Ascending aorta (tissue), 2 donors: Measurements from ENCODE around the gene KIRREL3. TPM values are rescaled to one million over a fixed set of nuclear protein-coding genes. Genes with fewer than 3 reads are reported as not detected.

Experiments used
- DNase-seq, 2 donors: peaks; one replicate each; pipeline ENCODE4 v3.0.0-alpha.2; 2019; ENCODE audit warnings: low spot score in 2 of 2
- H3K27ac ChIP-seq, 2 donors: fragments of 200-600 bp; sonication (generic); one replicate each; pipeline ENCODE4 v1.5.1; 2016 to 2017; ENCODE audit warnings: mild to moderate bottlenecking in 1 of 2
- H3K27me3 ChIP-seq: fragments of 200-600 bp; sonication (generic); one replicate; pipeline ENCODE4 v1.5.1; 2017
- H3K36me3 ChIP-seq, 2 donors: fragments of 200-600 bp; sonication (generic); one replicate each; pipeline ENCODE4 v1.5.1; 2016
- H3K4me1 ChIP-seq, 2 donors: fragments of 200-600 bp; sonication (generic); one replicate each; pipeline ENCODE4 v1.5.1; 2016 to 2017; ENCODE audit warnings: mild to moderate bottlenecking in 1 of 2
- H3K4me3 ChIP-seq, 2 donors: fragments of 200-600 bp; sonication (generic); one replicate each; pipeline ENCODE4 v1.5.1; 2016 to 2017; ENCODE audit warnings: mild to moderate bottlenecking in 1 of 2
- H3K9me3 ChIP-seq, 2 donors: fragments of 200-600 bp; sonication (generic); one replicate each; pipeline ENCODE4 v1.5.1; 2016
- CTCF ChIP-seq, 3 experiments: fragments of 200-600 bp in 2 of 3; fragments of 450-650 bp in 1 of 3; sonication (generic) in 2 of 3; IDR thresholded peaks; one replicate each; pipeline ENCODE4 v1.5.1; 2016 to 2019; ENCODE audit warnings: antibody characterized with exemption in 3 of 3, mild to moderate bottlenecking in 1 of 3, moderate library complexity in 1 of 3
- intact Hi-C: fragments of 100-400 bp; cut with DNase I; formaldehyde crosslinking; loops from one replicate; pipeline ENCODE4 v1.15.1; 2023
- total RNA-seq: library from RNA; depleted of rRNA; stranded (reverse); fragments of >200 nt; gene quantifications from one replicate; pipeline ENCODE4 v1.1.0, GENCODE V29; 2016

KIRREL3 gene
- total RNA-seq, 1 donor from 2014 or later = not detected

GRCh38 chr11:126716456-126717083, 284.0 kb downstream of the KIRREL3 start:
- peak in 1 of 3 experiments; percentile 30 for TF ChIP-seq CTCF (IDR thresholded peaks at IDR 0.05)
- no peak for DNase-seq
- intact Hi-C loops = no loop called here

GRCh38 chr11:126713806-126714205, 286.8 kb downstream of the KIRREL3 start:
- intact Hi-C loops = no loop called here
- H3K9me3 ChIP-seq = no peaks in the 10 kb centered on the region

More at GRCh38 chr11:126716456-126717083, 284.0 kb downstream of the KIRREL3 start:
- H3K9me3 ChIP-seq = no peaks in the 10 kb centered on the region
- H3K36me3 ChIP-seq = no peaks in the 10 kb centered on the region
- H3K4me3 ChIP-seq = no peak overlapping the region
- H3K27me3 ChIP-seq = no peaks in the 10 kb centered on the region
- no peak overlapping the region for H3K27ac ChIP-seq
- no peaks in the 10 kb centered on the region for H3K4me1 ChIP-seq

GRCh38 chr11:126711977-126712625, 288.5 kb downstream of the KIRREL3 start:
- Histone ChIP-seq H3K36me3 (no peaks in the 10 kb centered on the region), H3K9me3 (no peaks in the 10 kb centered on the region), H3K27me3 (no peaks in the 10 kb centered on the region), H3K4me1 (no peaks in the 10 kb centered on the region), H3K4me3 (no peak overlapping the region), H3K27ac (no peak overlapping the region)
- TF ChIP-seq CTCF (IDR thresholded peaks at IDR 0.05) = no peak
- intact Hi-C loops = no loop called here
- no peak for DNase-seq

More at GRCh38 chr11:126713806-126714205, 286.8 kb downstream of the KIRREL3 start:
- Histone ChIP-seq H3K27ac (no peak overlapping the region), H3K4me3 (no peak overlapping the region), H3K36me3 (no peaks in the 10 kb centered on the region), H3K4me1 (no peaks in the 10 kb centered on the region), H3K27me3 (no peaks in the 10 kb centered on the region)
- TF ChIP-seq CTCF (IDR thresholded peaks at IDR 0.05) = no peak
- DNase-seq = no peak

GRCh38 chr11:126710804-126711399, 289.7 kb downstream of the KIRREL3 start:
- DNase-seq = no peak
- intact Hi-C loops = no loop called here
- Histone ChIP-seq H3K27ac (no peak overlapping the region), H3K4me1 (no peaks in the 10 kb centered on the region), H3K27me3 (no peaks in the 10 kb centered on the region), H3K36me3 (no peaks in the 10 kb centered on the region), H3K4me3 (no peak overlapping the region), H3K9me3 (no peaks in the 10 kb centered on the region)
- no peak for TF ChIP-seq CTCF (IDR thresholded peaks at IDR 0.05)

GRCh38 chr11:126707498-126707897, 293.1 kb downstream of the KIRREL3 start:
- TF ChIP-seq CTCF (IDR thresholded peaks at IDR 0.05) = no peak
- intact Hi-C loops = no loop called here
- Histone ChIP-seq H3K4me3 (no peak overlapping the region), H3K36me3 (no peaks in the 10 kb centered on the region), H3K4me1 (no peaks in the 10 kb centered on the region), H3K27ac (no peak overlapping the region), H3K27me3 (no peaks in the 10 kb centered on the region), H3K9me3 (no peaks in the 10 kb centered on the region)
- no peak for DNase-seq
